Measurements from ENCODE around the gene CHIT1. TPM values are rescaled to one million over a fixed set of nuclear protein-coding genes. Genes with fewer than 3 reads are reported as not detected.
"Not testable (repeated sequence)": the region's sequence is repeated elsewhere in the genome, so short reads cannot be mapped to it uniquely, and the experiment has no call there.

The CHIT1 gene
- total RNA-seq, 2 experiments from 2014 or later, result 1.9 to 3.6 TPM

DNA sequence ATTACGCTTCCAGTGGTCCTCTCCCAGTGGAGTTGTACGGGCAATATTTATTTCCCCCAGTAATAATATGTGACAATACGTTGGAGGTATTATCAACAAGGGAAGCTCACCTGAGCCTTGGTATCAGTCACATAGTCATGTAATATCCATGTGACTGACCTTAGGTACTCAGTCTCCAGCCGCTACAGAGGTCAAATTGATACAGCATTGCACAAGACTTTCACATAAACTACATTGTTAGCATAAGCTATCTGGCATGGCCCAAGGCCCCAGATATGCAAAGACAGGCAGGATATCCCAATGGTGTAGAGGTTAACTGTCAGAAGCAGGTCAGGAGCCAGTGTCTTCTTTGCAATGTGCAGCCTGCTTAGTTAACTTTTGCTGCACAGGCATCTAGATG lies 15.3 kb upstream of the CHIT1 start:
- CTCF ChIA-PET (ENCODE audit: unreplicated experiment), result no interaction called here

GRCh38 chr1:203241708-203242107 lies 12.2 kb upstream of the CHIT1 start:
- BruUV-seq (replicated peaks); POLR2A ChIA-PET; DNase-seq (ENCODE audit: low spot score); H3K36me3 ChIP-seq (ENCODE audit: insufficient read depth, low read length); H2AFZ ChIP-seq (ENCODE audit: low read length); H3K9me2 ChIP-seq (ENCODE audit: insufficient read depth, low read length); H3K27ac ChIP-seq (ENCODE audit: low read depth, low read length, poor library complexity, severe bottlenecking); H3K4me1 ChIP-seq (ENCODE audit: insufficient read depth, low read length, poor library complexity, severe bottlenecking); H3K9me3 ChIP-seq (ENCODE audit: low read length); CTCF ChIA-PET (ENCODE audit: unreplicated experiment); intact Hi-C loops (cut with micrococcal nuclease; ENCODE audit: unreplicated experiment); H4K20me1 ChIP-seq (ENCODE audit: insufficient read depth, low read length); H3K4me3 ChIP-seq (ENCODE audit: low read depth, low read length, poor library complexity, severe bottlenecking); H3K4me2 ChIP-seq (ENCODE audit: low read length); H3K79me2 ChIP-seq (ENCODE audit: insufficient read depth, low read depth, low read length): not testable (repeated sequence)

More for the DNA sequence above, 15.3 kb upstream of the CHIT1 start:
- no peaks in the 10 kb centered on the region for H3K36me3 ChIP-seq (ENCODE audit: insufficient read depth, low read length)
- 0 out of 2 replicates have a peak, but pooled peaks cover 4% of the 10 kb centered on the region for H3K9me2 ChIP-seq (ENCODE audit: insufficient read depth, low read length)
- H3K79me2 ChIP-seq (ENCODE audit: insufficient read depth, low read depth, low read length), result no peaks in the 10 kb centered on the region
- no peak for DNase-seq (ENCODE audit: low spot score)
- H3K4me2 ChIP-seq (ENCODE audit: low read length), result no peak overlapping the region
- POLR2A ChIA-PET, result no interaction called here
- H3K27ac ChIP-seq (ENCODE audit: low read depth, low read length, poor library complexity, severe bottlenecking), result no peak overlapping the region
- H3K9me3 ChIP-seq (ENCODE audit: low read length), result no peaks in the 10 kb centered on the region
- no peak overlapping the region for H3K4me3 ChIP-seq (ENCODE audit: low read depth, low read length, poor library complexity, severe bottlenecking)
- TF ChIP-seq, protein P1, sequence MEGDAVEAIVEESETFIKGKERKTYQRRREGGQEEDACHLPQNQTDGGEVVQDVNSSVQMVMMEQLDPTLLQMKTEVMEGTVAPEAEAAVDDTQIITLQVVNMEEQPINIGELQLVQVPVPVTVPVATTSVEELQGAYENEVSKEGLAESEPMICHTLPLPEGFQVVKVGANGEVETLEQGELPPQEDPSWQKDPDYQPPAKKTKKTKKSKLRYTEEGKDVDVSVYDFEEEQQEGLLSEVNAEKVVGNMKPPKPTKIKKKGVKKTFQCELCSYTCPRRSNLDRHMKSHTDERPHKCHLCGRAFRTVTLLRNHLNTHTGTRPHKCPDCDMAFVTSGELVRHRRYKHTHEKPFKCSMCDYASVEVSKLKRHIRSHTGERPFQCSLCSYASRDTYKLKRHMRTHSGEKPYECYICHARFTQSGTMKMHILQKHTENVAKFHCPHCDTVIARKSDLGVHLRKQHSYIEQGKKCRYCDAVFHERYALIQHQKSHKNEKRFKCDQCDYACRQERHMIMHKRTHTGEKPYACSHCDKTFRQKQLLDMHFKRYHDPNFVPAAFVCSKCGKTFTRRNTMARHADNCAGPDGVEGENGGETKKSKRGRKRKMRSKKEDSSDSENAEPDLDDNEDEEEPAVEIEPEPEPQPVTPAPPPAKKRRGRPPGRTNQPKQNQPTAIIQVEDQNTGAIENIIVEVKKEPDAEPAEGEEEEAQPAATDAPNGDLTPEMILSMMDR (conservative IDR thresholded peaks at IDR 0.05; ENCODE audit: low read length), result no peak
- no peak for TF ChIP-seq EZH2phosphoT487 (IDR thresholded peaks at IDR 0.05; ENCODE audit: borderline replicate concordance, low read depth, low read length)
- H2AFZ ChIP-seq (ENCODE audit: low read length), result no peak overlapping the region
- intact Hi-C loops (cut with micrococcal nuclease; ENCODE audit: unreplicated experiment), result no loop called here
- no peaks in the 10 kb centered on the region for H3K4me1 ChIP-seq (ENCODE audit: insufficient read depth, low read length, poor library complexity, severe bottlenecking)
- no TSS peak for BruUV-seq (replicated peaks)
- no peaks in the 10 kb centered on the region for H4K20me1 ChIP-seq (ENCODE audit: insufficient read depth, low read length)

- Histone ChIP-seq H3K36me3 (ENCODE audit: insufficient read depth, low read length) (no peaks in the 10 kb centered on the region), H3K4me2 (ENCODE audit: low read length) (no peak overlapping the region), H3K9me3 (ENCODE audit: low read length) (0 out of 2 replicates have a peak, but pooled peaks cover 15% of the 10 kb centered on the region), H3K4me3 (ENCODE audit: low read depth, low read length, poor library complexity, severe bottlenecking) (no peak overlapping the region), H3K79me2 (ENCODE audit: insufficient read depth, low read depth, low read length) (no peaks in the 10 kb centered on the region), H3K4me1 (ENCODE audit: insufficient read depth, low read length, poor library complexity, severe bottlenecking) (no peaks in the 10 kb centered on the region), H3K27ac (ENCODE audit: low read depth, low read length, poor library complexity, severe bottlenecking) (no peak overlapping the region), H3K9me2 (ENCODE audit: insufficient read depth, low read length) (0 out of 2 replicates have a peak, but pooled peaks cover 4% of the 10 kb centered on the region), H4K20me1 (ENCODE audit: insufficient read depth, low read length) (no peaks in the 10 kb centered on the region), H2AFZ (ENCODE audit: low read length) (no peak overlapping the region)
- no TSS peak for BruUV-seq (replicated peaks)
- DNase-seq (ENCODE audit: low spot score), result no peak
- ChIA-PET POLR2A (interaction anchor here (0.7 to 0.8 kb wide), 2 partner anchors 21 to 115 kb away, joined by 3 to 4 read pairs; no protein-coding TSS in a partner anchor), CTCF (ENCODE audit: unreplicated experiment) (no interaction called here)
- intact Hi-C loops (cut with micrococcal nuclease; ENCODE audit: unreplicated experiment), result no loop called here
- TF ChIP-seq EZH2phosphoT487 (IDR thresholded peaks at IDR 0.05; ENCODE audit: borderline replicate concordance, low read depth, low read length), result no peak
These were observed 10.2 kb upstream of the CHIT1 start for GRCh38 chr1:203239526-203240305.

Measured in OCI-LY7 (cell line).